ENCODE data around the gene QRICH1.

Gene QRICH1

GRCh38 chr3:49028673-49029562, 65.0 kb downstream of the QRICH1 start, which contains the start of gene IMPDH2:
TSS of gene IMPDH2 (minus strand) at chr3:49029398. CDS start at chr3:49029350, 48 bp downstream.
- DNase-seq (ENCODE audit: low read depth), result peak; percentile 98
- H3K27me3 ChIP-seq (replicated peaks; ENCODE audit: control insufficient read depth, insufficient read depth, low read length), result no peaks in the 10 kb centered on the region
- H3K9ac ChIP-seq (ENCODE audit: low read length), result peak within 1 kb of the TSS; percentile 93
- H3K9me3 ChIP-seq (ENCODE audit: control insufficient read depth, low read length), result no peaks in the 10 kb centered on the region
- H3K36me3 ChIP-seq (ENCODE audit: control insufficient read depth, insufficient read depth, low read length, severe bottlenecking), result peaks cover 74% of the 10 kb centered on the region
- H3K4me1 ChIP-seq (ENCODE audit: control insufficient read depth, insufficient read depth, low read length), result peaks cover 40% of the 10 kb centered on the region
- H3K4me3 ChIP-seq (ENCODE audit: low read length), result peak within 1 kb of the TSS; percentile 90

- no peak for DNase-seq (ENCODE audit: low read depth)
- Histone ChIP-seq H3K4me3 (ENCODE audit: low read length) (peak overlapping the region; percentile 90), H3K27me3 (replicated peaks; ENCODE audit: control insufficient read depth, insufficient read depth, low read length) (no peaks in the 10 kb centered on the region), H3K9me3 (ENCODE audit: control insufficient read depth, low read length) (no peaks in the 10 kb centered on the region), H3K4me1 (ENCODE audit: control insufficient read depth, insufficient read depth, low read length) (peaks cover 41% of the 10 kb centered on the region), H3K9ac (ENCODE audit: low read length) (peak overlapping the region; percentile 93), H3K36me3 (ENCODE audit: control insufficient read depth, insufficient read depth, low read length, severe bottlenecking) (peaks cover 75% of the 10 kb centered on the region)
Measured at GRCh38 chr3:49028298-49028672, 65.6 kb downstream of the QRICH1 start.

GRCh38 chr3:49027634-49028033, 66.2 kb downstream of the QRICH1 start:
- Histone ChIP-seq H3K4me1 (ENCODE audit: control insufficient read depth, insufficient read depth, low read length) (peaks cover 41% of the 10 kb centered on the region), H3K4me3 (ENCODE audit: low read length) (peak overlapping the region; percentile 90), H3K9me3 (ENCODE audit: control insufficient read depth, low read length) (no peaks in the 10 kb centered on the region), H3K27me3 (replicated peaks; ENCODE audit: control insufficient read depth, insufficient read depth, low read length) (no peaks in the 10 kb centered on the region), H3K36me3 (ENCODE audit: control insufficient read depth, insufficient read depth, low read length, severe bottlenecking) (peaks cover 68% of the 10 kb centered on the region), H3K9ac (ENCODE audit: low read length) (peak overlapping the region; percentile 93)
- DNase-seq (ENCODE audit: low read depth), result no peak

GRCh38 chr3:49026536-49026935, 67.3 kb downstream of the QRICH1 start:
- peaks cover 39% of the 10 kb centered on the region for H3K4me1 ChIP-seq (ENCODE audit: control insufficient read depth, insufficient read depth, low read length)
- peaks cover 57% of the 10 kb centered on the region for H3K36me3 ChIP-seq (ENCODE audit: control insufficient read depth, insufficient read depth, low read length, severe bottlenecking)
- no peaks in the 10 kb centered on the region for H3K27me3 ChIP-seq (replicated peaks; ENCODE audit: control insufficient read depth, insufficient read depth, low read length)
- H3K4me3 ChIP-seq (ENCODE audit: low read length), result no peak overlapping the region
- H3K9ac ChIP-seq (ENCODE audit: low read length), result no peak overlapping the region
- DNase-seq (ENCODE audit: low read depth), result no peak
- H3K9me3 ChIP-seq (ENCODE audit: control insufficient read depth, low read length), result no peaks in the 10 kb centered on the region

GRCh38 chr3:49025793-49026520, 67.9 kb downstream of the QRICH1 start:
- H3K4me1 ChIP-seq (ENCODE audit: control insufficient read depth, insufficient read depth, low read length), result peaks cover 39% of the 10 kb centered on the region
- H3K4me3 ChIP-seq (ENCODE audit: low read length), result no peak overlapping the region
- H3K27me3 ChIP-seq (replicated peaks; ENCODE audit: control insufficient read depth, insufficient read depth, low read length), result no peaks in the 10 kb centered on the region
- DNase-seq (ENCODE audit: low read depth), result no peak
- no peaks in the 10 kb centered on the region for H3K9me3 ChIP-seq (ENCODE audit: control insufficient read depth, low read length)
- H3K36me3 ChIP-seq (ENCODE audit: control insufficient read depth, insufficient read depth, low read length, severe bottlenecking), result peaks cover 52% of the 10 kb centered on the region
- peak overlapping the region; percentile 3 for H3K9ac ChIP-seq (ENCODE audit: low read length)

GRCh38 chr3:49025005-49025792, 68.7 kb downstream of the QRICH1 start:
- Histone ChIP-seq H3K27me3 (replicated peaks; ENCODE audit: control insufficient read depth, insufficient read depth, low read length) (no peaks in the 10 kb centered on the region), H3K4me1 (ENCODE audit: control insufficient read depth, insufficient read depth, low read length) (peaks cover 42% of the 10 kb centered on the region), H3K4me3 (ENCODE audit: low read length) (no peak overlapping the region), H3K9ac (ENCODE audit: low read length) (peak overlapping the region; percentile 3), H3K36me3 (ENCODE audit: control insufficient read depth, insufficient read depth, low read length, severe bottlenecking) (peaks cover 45% of the 10 kb centered on the region), H3K9me3 (ENCODE audit: control insufficient read depth, low read length) (no peaks in the 10 kb centered on the region)
- DNase-seq (ENCODE audit: low read depth), result no peak

- no peak overlapping the region for H3K4me3 ChIP-seq (ENCODE audit: low read length)
- no peaks in the 10 kb centered on the region for H3K27me3 ChIP-seq (replicated peaks; ENCODE audit: control insufficient read depth, insufficient read depth, low read length)
- H3K9ac ChIP-seq (ENCODE audit: low read length), result no peak overlapping the region
- H3K4me1 ChIP-seq (ENCODE audit: control insufficient read depth, insufficient read depth, low read length), result peaks cover 46% of the 10 kb centered on the region
- H3K36me3 ChIP-seq (ENCODE audit: control insufficient read depth, insufficient read depth, low read length, severe bottlenecking), result peaks cover 39% of the 10 kb centered on the region
- DNase-seq (ENCODE audit: low read depth), result no peak
- H3K9me3 ChIP-seq (ENCODE audit: control insufficient read depth, low read length), result no peaks in the 10 kb centered on the region
Measured at GRCh38 chr3:49024449-49024848, 69.4 kb downstream of the QRICH1 start.

- Histone ChIP-seq H3K4me3 (ENCODE audit: low read length) (no peak overlapping the region), H3K9me3 (ENCODE audit: control insufficient read depth, low read length) (no peaks in the 10 kb centered on the region), H3K27me3 (replicated peaks; ENCODE audit: control insufficient read depth, insufficient read depth, low read length) (no peaks in the 10 kb centered on the region), H3K4me1 (ENCODE audit: control insufficient read depth, insufficient read depth, low read length) (peaks cover 50% of the 10 kb centered on the region), H3K9ac (ENCODE audit: low read length) (no peak overlapping the region), H3K36me3 (ENCODE audit: control insufficient read depth, insufficient read depth, low read length, severe bottlenecking) (peaks cover 39% of the 10 kb centered on the region)
- DNase-seq (ENCODE audit: low read depth), result no peak
Measured at GRCh38 chr3:49023775-49024174, 70.1 kb downstream of the QRICH1 start.

GRCh38 chr3:49022688-49023171, 71.1 kb downstream of the QRICH1 start:
- peaks cover 42% of the 10 kb centered on the region for H3K4me1 ChIP-seq (ENCODE audit: control insufficient read depth, insufficient read depth, low read length)

GRCh38 chr3:49021813-49022687, 71.8 kb downstream of the QRICH1 start, which contains the start of gene NDUFAF3:
TSS of gene NDUFAF3 (plus strand) at chr3:49022121. CDS start at chr3:49022145, 24 bp downstream.
- DNase-seq (ENCODE audit: low read depth), result peak; percentile 97
- no peaks in the 10 kb centered on the region for H3K9me3 ChIP-seq (ENCODE audit: control insufficient read depth, low read length)
- H3K36me3 ChIP-seq (ENCODE audit: control insufficient read depth, insufficient read depth, low read length, severe bottlenecking), result peaks cover 33% of the 10 kb centered on the region
- peaks cover 42% of the 10 kb centered on the region for H3K4me1 ChIP-seq (ENCODE audit: control insufficient read depth, insufficient read depth, low read length)
- H3K4me3 ChIP-seq (ENCODE audit: low read length), result peak within 1 kb of the TSS; percentile 94
- H3K9ac ChIP-seq (ENCODE audit: low read length), result peak within 1 kb of the TSS; percentile 94
- no peaks in the 10 kb centered on the region for H3K27me3 ChIP-seq (replicated peaks; ENCODE audit: control insufficient read depth, insufficient read depth, low read length)

More at GRCh38 chr3:49022688-49023171, 71.1 kb downstream of the QRICH1 start:
- Histone ChIP-seq H3K9ac (ENCODE audit: low read length) (peak overlapping the region; percentile 94), H3K9me3 (ENCODE audit: control insufficient read depth, low read length) (no peaks in the 10 kb centered on the region), H3K27me3 (replicated peaks; ENCODE audit: control insufficient read depth, insufficient read depth, low read length) (no peaks in the 10 kb centered on the region), H3K4me3 (ENCODE audit: low read length) (peak overlapping the region; percentile 94), H3K36me3 (ENCODE audit: control insufficient read depth, insufficient read depth, low read length, severe bottlenecking) (peaks cover 39% of the 10 kb centered on the region)
- peak; percentile 26 for DNase-seq (ENCODE audit: low read depth)
